Activated CD4-positive, alpha-beta T cell treated with anti-CD3 and anti-CD28 coated beads for 4 hours (primary cell): Measurements from ENCODE around the gene UVRAG.

Experiments used
- DNase-seq, 2 donors: peaks; one replicate each; pipeline ENCODE4 v3.0.0-alpha.2; 2020

The UVRAG gene

GRCh38 chr11:75888416-75888815 lies 73.4 kb downstream of the UVRAG start:
- DNase-seq, result no peak

- no peak for DNase-seq
These were observed 77.1 kb downstream of the UVRAG start for GRCh38 chr11:75891947-75892739.

GRCh38 chr11:75893251-75893650 lies 78.2 kb downstream of the UVRAG start:
- no peak for DNase-seq

- no peak for DNase-seq
These were observed 79.1 kb downstream of the UVRAG start for GRCh38 chr11:75894036-75894585.

GRCh38 chr11:75896843-75897419 lies 81.9 kb downstream of the UVRAG start:
- DNase-seq, result no peak

GRCh38 chr11:75898871-75899270 lies 83.9 kb downstream of the UVRAG start:
- DNase-seq, result no peak

GRCh38 chr11:75899806-75900205 lies 84.8 kb downstream of the UVRAG start:
- DNase-seq, result no peak

- no peak for DNase-seq
These were observed 85.8 kb downstream of the UVRAG start for GRCh38 chr11:75900848-75901247.

GRCh38 chr11:75902631-75903030 lies 87.6 kb downstream of the UVRAG start:
- no peak for DNase-seq

GRCh38 chr11:75903276-75903675 lies 88.3 kb downstream of the UVRAG start:
- no peak for DNase-seq

GRCh38 chr11:75905434-75905833 lies 90.4 kb downstream of the UVRAG start:
- DNase-seq, result no peak

- no peak for DNase-seq
These were observed 93.0 kb downstream of the UVRAG start for GRCh38 chr11:75907906-75908527.

GRCh38 chr11:75910426-75911145 lies 95.6 kb downstream of the UVRAG start:
- no peak for DNase-seq

GRCh38 chr11:75911459-75911858 lies 96.4 kb downstream of the UVRAG start:
- DNase-seq, result no peak

- DNase-seq, result no peak
These were observed 99.0 kb downstream of the UVRAG start for GRCh38 chr11:75913984-75914383.

- DNase-seq, result no peak
These were observed 101.9 kb downstream of the UVRAG start for GRCh38 chr11:75916882-75917281.

- DNase-seq, result no peak
These were observed 103.3 kb downstream of the UVRAG start for GRCh38 chr11:75918331-75918730.

- no peak for DNase-seq
These were observed 104.5 kb downstream of the UVRAG start for GRCh38 chr11:75919525-75919924.

GRCh38 chr11:75920848-75921247 lies 105.8 kb downstream of the UVRAG start:
- DNase-seq, result no peak

GRCh38 chr11:75921808-75922207 lies 106.8 kb downstream of the UVRAG start:
- no peak for DNase-seq

- no peak for DNase-seq
These were observed 110.2 kb downstream of the UVRAG start for GRCh38 chr11:75924966-75925784.

- no peak for DNase-seq
These were observed 110.8 kb downstream of the UVRAG start for GRCh38 chr11:75925785-75926164.
